Adrenal gland (tissue), 5 donors: ENCODE measurements around the gene LRBA.

Source experiments
- POLR2A ChIP-seq, 2 donors: fragments of 450-650 bp; IDR thresholded peaks; one replicate each; pipeline ENCODE4 v1.6.1; 2017; ENCODE audit warnings: antibody characterized with exemption in 2 of 2, mild to moderate bottlenecking in 2 of 2, moderate library complexity in 1 of 2
- TF ChIP-seq, protein P1 (sequence below), 6 experiments: fragments of 450-650 bp in 4 of 6; fragments of 200-600 bp in 2 of 6; sonication (generic) in 1 of 6; IDR thresholded peaks; 1 replicate in 5 of 6; 2 replicates in 1 of 6; pipeline versions ENCODE4 v1.5.1 to v1.8.0; 2016 to 2021; ENCODE audit warnings: antibody characterized with exemption in 6 of 6, mild to moderate bottlenecking in 2 of 6, moderate library complexity in 1 of 6
- donor health status: DM: no; HTN: no; CAD: no.

DNA sequence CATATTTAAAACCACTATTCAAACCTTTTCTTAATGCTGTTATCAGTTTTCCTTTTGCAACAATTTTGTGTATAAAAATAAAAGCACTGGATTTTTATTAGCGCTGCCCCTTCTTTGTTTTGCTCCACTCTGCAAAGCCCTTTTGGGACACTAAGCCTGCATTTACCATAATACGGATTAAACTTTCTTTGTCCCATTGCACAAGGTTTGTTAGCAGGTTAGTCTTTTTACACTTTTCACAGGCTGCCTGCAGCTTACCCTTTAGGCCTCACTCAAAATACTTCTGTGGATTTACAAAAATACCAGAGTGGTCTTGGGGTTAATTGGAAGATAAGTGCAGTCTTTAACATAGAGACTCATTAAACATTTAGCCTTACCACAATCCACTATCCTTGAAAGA lies 468.8 kb downstream of the LRBA start:
- TF ChIP-seq, protein P1, sequence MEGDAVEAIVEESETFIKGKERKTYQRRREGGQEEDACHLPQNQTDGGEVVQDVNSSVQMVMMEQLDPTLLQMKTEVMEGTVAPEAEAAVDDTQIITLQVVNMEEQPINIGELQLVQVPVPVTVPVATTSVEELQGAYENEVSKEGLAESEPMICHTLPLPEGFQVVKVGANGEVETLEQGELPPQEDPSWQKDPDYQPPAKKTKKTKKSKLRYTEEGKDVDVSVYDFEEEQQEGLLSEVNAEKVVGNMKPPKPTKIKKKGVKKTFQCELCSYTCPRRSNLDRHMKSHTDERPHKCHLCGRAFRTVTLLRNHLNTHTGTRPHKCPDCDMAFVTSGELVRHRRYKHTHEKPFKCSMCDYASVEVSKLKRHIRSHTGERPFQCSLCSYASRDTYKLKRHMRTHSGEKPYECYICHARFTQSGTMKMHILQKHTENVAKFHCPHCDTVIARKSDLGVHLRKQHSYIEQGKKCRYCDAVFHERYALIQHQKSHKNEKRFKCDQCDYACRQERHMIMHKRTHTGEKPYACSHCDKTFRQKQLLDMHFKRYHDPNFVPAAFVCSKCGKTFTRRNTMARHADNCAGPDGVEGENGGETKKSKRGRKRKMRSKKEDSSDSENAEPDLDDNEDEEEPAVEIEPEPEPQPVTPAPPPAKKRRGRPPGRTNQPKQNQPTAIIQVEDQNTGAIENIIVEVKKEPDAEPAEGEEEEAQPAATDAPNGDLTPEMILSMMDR (IDR thresholded peaks at IDR 0.05): no peak
- no peak for TF ChIP-seq POLR2A (IDR thresholded peaks at IDR 0.05)
